PFSK-1 (cell line): Measurements from ENCODE around the gene GTPBP1.

Experiments used
- FOXP2 ChIP-seq: optimal IDR thresholded peaks from 2 replicates; pipeline ENCODE3; 2011; ENCODE audit warnings: borderline replicate concordance, control low read depth, inconsistent platforms; ENCODE audit not compliant: insufficient read depth; ENCODE audit errors: extremely low read length, extremely low read depth
- POLR2AphosphoS5 ChIP-seq: IDR thresholded peaks from 2 replicates; pipeline ENCODE4 v1.6.1; 2012; ENCODE audit warnings: low read depth, mild to moderate bottlenecking, control low read depth, low read length, moderate library complexity
- SIN3A ChIP-seq: IDR thresholded peaks from 2 replicates; pipeline ENCODE4 v1.6.1; 2012; ENCODE audit warnings: mild to moderate bottlenecking, low read length, moderate library complexity, borderline replicate concordance; ENCODE audit not compliant: insufficient read depth
- TAF1 ChIP-seq: IDR thresholded peaks from 2 replicates; pipeline ENCODE4 v1.6.1; 2012; ENCODE audit warnings: low read length, control low read depth, borderline replicate concordance; ENCODE audit not compliant: insufficient read depth

GRCh38 chr22:38753948-38754750, 48.4 kb downstream of the GTPBP1 start:
- no peak for TF ChIP-seq TAF1
- TF ChIP-seq FOXP2, result no peak
- no peak for TF ChIP-seq SIN3A
- TF ChIP-seq POLR2AphosphoS5, result no peak
